Right ventricle myocardium inferior (tissue), 1 donor: ENCODE measurements around the gene GIGYF2. TPM values are rescaled to one million over a fixed set of nuclear protein-coding genes. Genes with fewer than 3 reads are reported as not detected.

Experiments used
- ATAC-seq: fragments of 200-7000 bp; cut with Tn5 transposase; one replicate; pipeline ENCODE4 v1.9.1; 2020; ENCODE audit warnings: mild to moderate bottlenecking, moderate library complexity
- DNase-seq: peaks from one replicate; pipeline ENCODE4 v3.0.0; 2021; ENCODE audit errors: missing footprints
- intact Hi-C: fragments of 100-400 bp; cut with DNase I; formaldehyde crosslinking; loops from one replicate; pipeline ENCODE4 v1.11.0; 2022
- total RNA-seq: library from RNA; stranded (reverse); fragmentation: NEBNext Ultra II Directional; extraction: Animal tissue kit (Norgen Biotek cat#: 25700); gene quantifications from one replicate; pipeline ENCODE4 v1.2.1, GENCODE V29; 2021
- donor health status: DM: no; HTN: yes; CAD: no; lungs with severe emphysema.

The GIGYF2 gene
- total RNA-seq, 1 donor from 2014 or later, result 57.2 TPM

GRCh38 chr2:232883116-232883721 is 186.1 kb downstream of the GIGYF2 start:
- intact Hi-C loops, result no loop called here

DNA sequence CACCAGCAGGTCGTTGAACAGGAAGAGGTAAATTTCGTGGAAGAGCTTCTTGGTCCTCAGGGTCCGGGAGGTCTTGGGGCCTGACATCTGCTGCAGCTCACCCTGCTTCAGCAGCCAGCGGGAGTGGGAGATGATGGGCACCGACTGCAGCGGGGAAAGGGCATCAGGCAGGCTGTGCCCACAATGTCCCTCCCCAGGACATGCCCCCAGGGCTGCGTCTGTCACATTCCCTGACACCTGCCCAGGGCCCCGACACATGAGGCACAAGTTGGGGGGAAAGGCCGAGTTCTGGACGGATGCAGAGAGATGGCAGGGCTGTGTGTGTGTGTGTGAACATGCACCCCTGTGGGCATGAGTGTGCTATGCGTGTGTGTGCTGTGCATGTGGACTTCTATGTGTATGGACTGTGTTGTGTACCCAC is 186.9 kb downstream of the GIGYF2 start:
- ATAC-seq (peak; percentile 10), DNase-seq (peak; percentile 59)

More at GRCh38 chr2:232883116-232883721, 186.1 kb downstream of the GIGYF2 start:
- no peak for ATAC-seq
- peak; percentile 41 for DNase-seq

DNA sequence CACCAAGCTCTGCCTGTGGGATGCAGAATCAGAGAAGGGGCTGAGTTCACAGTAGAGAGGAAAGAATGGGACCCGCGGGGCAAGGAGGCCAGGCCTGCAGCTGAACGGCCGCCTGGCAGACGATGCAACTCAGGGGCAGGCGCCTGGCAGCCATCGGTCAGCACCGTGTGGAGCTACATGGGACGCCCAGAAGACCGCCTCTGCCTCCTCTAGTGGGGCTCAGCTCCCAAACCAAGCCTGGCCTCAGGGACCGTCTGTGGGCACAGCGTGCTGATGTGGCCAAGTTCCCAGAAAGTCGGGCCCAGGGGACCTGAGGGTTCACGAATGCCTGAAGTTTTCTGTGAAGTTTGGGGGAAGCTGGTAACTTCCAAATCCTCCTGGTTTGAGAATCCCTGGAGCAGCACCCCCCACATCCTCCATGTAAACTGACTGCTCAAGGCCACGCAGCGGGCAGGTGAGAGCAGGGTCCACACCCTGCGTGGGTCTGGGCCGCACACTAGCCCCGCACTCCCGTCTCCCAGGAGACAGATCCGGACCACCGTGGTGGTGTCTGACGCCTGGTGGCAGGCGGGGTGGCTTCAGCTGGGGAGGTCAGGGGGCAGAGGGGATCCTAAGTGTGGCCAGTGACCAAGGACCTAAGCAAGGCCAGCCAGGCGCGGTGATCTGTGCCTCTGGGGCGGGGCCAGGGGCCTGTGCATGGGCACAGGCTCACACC is 187.6 kb downstream of the GIGYF2 start:
- intact Hi-C loops, result no loop called here
- DNase-seq (peak; percentile 67), ATAC-seq (no peak)

More for the DNA sequence above, 186.9 kb downstream of the GIGYF2 start:
- intact Hi-C loops, result no loop called here

DNA sequence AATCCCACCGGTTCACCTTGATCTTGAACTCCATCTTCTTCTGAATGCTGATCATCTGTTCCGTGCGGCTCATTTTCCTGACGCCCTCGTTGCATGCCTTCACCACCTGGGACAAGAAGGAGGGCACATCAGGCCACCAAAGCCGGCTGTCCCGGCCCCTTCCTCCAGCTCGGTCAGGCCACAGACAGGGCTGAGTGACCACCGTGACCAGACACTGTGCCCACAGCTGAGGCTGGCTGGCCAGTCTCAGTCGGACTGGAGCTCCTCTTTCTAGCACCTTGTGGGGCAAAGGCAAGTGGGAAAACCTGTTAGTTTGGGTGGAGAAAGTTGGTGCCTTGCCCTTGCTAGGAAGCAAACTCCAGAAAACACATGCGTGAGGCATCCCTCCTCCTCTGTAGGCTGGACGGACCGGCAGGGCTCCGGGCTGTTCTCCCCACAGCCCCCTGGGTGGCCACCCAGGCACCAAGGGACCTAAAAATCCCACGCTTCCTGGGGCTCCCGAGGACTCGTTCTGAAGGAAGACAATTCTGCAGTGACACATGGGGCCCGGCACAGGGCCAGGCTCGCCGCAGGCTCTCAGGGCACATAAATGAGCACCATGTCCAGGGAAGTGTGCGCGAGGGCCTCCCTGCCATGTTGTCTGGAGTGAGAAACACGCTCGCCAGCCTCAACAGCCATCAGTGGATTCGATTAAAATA is 188.3 kb downstream of the GIGYF2 start:
- DNase-seq, result peak; percentile 54
- no peak for ATAC-seq
- intact Hi-C loops, result no loop called here

- DNase-seq (peak; percentile 21), ATAC-seq (no peak)
- intact Hi-C loops, result no loop called here
Observed at GRCh38 chr2:232886176-232886575, 189.0 kb downstream of the GIGYF2 start.

DNA sequence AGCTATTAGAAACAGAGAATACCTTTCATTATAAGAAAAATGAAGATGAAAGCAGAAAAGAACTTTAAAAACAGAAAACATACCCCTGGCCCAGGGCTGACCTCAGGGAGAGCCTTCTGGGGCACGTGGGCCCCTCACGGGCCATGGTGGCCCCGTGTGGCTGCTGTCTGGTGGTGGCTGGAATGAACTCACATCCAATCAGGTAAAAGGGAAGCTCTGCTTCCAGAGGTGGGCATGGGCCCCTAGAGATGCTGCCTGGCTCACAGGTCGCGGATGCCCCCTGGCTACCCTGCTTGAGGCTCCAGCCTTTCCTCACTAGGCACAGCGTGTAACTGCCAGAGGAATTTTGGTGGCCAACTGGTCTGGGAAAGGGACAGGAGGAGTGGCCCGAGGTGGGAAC is 189.5 kb downstream of the GIGYF2 start:
- DNase-seq (peak; percentile 16), ATAC-seq (no peak)
- intact Hi-C loops, result no loop called here

DNA sequence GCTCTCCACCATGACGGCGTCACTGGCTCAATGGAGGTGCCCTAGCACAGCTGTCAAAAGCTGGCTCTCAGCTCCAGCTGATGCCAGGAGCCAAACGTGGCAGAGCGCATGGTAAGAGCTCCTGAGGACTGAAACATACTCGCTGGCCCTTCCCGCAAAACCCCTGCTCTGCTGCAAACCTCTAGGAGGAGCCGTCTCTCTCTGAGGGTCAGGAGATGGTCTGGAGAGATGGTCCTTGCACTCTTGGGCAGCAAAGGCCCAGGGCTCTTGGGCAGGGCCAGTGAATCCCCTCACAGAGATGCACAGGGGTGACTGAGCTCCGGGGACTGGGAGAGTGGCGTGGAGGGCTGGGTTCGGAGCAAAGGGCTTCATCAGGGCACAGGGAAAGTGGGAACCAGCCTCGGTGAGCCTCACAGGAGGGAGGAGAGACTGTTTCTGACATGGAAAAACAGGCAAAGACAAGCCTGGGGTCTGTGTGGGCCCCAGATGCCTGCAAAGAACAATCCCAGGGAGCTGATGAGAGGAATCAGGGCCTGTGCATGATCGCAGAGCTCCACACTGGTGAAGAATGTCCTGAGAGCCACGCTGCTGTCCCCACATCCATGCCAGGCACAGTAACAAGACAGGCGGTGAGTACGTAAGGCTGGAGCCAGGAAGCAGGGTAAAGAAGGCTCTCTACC is 190.2 kb downstream of the GIGYF2 start:
- ATAC-seq (no peak), DNase-seq (peak; percentile 37)
- intact Hi-C loops, result no loop called here

DNA sequence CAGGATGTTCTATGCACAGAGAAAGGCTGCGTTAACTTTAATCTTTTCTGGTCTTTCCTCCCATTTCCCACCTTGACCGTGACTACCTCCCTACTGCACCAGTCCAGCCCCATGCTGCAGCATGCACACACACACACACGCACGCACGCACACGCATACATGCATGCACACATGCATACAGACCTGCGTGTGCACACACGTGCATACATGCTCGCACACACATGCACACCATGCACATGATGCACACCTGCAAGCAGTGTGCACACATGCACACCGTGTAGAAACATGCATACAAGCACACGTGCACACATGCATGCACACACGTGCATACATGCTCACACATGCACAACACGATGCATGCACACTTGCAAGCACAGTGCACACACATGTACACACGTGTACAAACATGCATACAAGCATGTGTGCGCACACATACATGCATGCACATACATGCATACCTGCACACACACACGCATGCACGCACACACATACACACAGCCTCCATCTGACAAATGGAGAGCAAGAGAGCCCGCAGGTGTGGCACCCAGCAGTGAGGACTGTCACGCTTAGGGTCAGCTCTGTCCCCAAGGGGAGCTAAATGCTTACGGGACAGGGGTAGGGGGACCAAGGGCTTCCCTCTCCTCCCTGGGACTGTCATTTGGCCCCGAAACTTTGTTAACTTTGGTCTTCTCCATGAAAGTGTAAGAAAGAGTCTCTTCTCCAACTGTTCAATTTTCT is 191.1 kb downstream of the GIGYF2 start:
- ATAC-seq (no peak), DNase-seq (peak; percentile 45)
- intact Hi-C loops, result no loop called here

- no peak for ATAC-seq
- intact Hi-C loops, result no loop called here
- peak; percentile 31 for DNase-seq
Observed at GRCh38 chr2:232888839-232889529, 191.9 kb downstream of the GIGYF2 start.

GRCh38 chr2:232889876-232890401 is 192.8 kb downstream of the GIGYF2 start:
- intact Hi-C loops, result no loop called here
- ATAC-seq (no peak), DNase-seq (peak; percentile 20)

GRCh38 chr2:232890536-232890895 is 193.4 kb downstream of the GIGYF2 start:
- intact Hi-C loops, result no loop called here
- DNase-seq, result no peak
- ATAC-seq, result no peak

- peak; percentile 42 for ATAC-seq
- intact Hi-C loops, result no loop called here
- peak; percentile 65 for DNase-seq
Observed at GRCh38 chr2:232890896-232891601, 193.9 kb downstream of the GIGYF2 start.

GRCh38 chr2:232891621-232892071 is 194.5 kb downstream of the GIGYF2 start:
- intact Hi-C loops, result no loop called here
- DNase-seq (peak; percentile 35), ATAC-seq (no peak)

DNA sequence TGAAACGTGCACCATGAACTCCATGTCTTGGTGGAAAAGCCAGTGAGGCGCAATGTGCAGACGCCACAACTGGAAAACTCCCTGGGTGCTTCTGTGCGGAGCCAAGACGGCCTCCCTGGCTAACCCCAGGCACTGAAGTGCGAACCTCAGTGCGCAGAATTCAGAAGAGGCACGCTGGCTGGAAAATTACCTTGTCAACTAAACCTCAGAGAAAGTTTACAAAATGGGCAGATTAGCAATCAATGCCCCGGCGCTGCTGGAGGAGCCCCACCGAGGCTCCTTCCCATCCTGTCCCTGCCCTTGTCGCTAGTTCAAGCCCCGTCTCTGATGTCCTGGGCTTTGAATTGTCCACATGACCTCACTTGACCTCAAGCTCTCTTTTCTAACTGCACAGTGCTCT is 195.1 kb downstream of the GIGYF2 start:
- DNase-seq (peak; percentile 42), ATAC-seq (no peak)

GRCh38 chr2:232892843-232893242 is 195.7 kb downstream of the GIGYF2 start:
- DNase-seq (peak; percentile 39), ATAC-seq (no peak)
- intact Hi-C loops, result no loop called here

More for the DNA sequence above, 195.1 kb downstream of the GIGYF2 start:
- intact Hi-C loops, result no loop called here

- intact Hi-C loops, result no loop called here
- DNase-seq (peak; percentile 70), ATAC-seq (no peak)
Observed at GRCh38 chr2:232893834-232894233, 196.7 kb downstream of the GIGYF2 start.

GRCh38 chr2:232894251-232894650 is 197.1 kb downstream of the GIGYF2 start:
- intact Hi-C loops, result no loop called here
- DNase-seq (peak; percentile 25), ATAC-seq (no peak)
